ENCODE measurements around the gene PGBD2.
"Not testable (repeated sequence)": the region's sequence is repeated elsewhere in the genome, so short reads cannot be mapped to it uniquely, and the experiment has no call there.

Gene PGBD2

DNA sequence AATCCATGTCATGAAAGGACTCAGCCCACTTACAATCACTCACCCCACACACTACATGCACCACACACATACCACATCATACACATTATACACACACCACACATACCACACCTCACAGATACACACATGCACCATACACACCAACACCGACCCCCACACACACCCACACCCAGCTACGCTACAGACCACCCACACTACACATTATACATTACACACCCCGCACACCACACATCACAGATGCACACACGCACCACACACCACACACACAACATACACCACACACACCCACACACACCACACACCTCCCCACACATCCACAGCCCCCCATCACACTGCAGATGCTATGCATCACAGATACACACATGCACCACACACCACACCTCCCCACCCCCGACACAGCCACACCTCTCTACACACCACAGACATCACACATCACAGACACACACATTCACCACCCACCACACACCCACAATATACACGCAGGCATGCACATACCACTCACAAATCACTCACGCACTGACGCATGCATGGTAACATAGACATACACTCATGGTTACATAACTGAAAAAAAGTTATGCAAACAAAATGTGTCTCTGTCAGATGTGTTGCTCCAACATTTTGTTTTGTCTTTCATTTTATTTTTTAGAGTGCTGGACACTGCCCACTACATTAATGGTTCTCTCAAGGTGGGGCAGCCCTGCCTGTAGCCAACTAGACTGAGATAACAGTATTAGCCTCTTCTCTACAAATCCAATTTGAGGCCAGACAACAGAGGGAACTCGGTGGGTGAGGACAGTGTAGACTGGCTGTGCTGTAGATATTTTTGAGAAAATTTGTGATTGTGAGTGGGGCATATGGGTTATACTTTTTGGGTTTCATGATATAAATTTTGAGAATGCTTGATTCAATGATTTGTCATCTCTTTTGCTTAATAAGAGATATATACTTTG is 15.2 kb upstream of the PGBD2 start:
- DNase-seq, result no peak

DNA sequence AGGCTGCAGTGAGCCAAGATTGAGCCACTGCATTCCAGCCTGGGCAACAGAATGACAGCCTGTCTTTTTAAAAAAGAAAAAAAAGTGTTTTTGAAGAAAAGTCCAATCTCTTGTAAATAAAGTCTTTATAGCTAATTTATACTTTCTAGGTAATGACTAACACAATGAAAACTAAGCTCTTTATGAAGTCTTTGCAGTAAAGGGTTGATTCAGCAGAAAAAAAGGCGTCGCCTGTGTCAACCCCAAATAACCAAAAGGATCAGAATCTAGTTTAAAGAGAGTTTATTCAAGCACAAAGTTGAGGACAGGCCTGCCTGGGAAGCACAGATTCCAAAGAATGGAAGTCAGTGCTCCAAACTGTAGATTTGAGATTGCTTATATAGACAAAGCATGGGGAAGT is 14.3 kb upstream of the PGBD2 start:
- DNase-seq, result no peak

DNA sequence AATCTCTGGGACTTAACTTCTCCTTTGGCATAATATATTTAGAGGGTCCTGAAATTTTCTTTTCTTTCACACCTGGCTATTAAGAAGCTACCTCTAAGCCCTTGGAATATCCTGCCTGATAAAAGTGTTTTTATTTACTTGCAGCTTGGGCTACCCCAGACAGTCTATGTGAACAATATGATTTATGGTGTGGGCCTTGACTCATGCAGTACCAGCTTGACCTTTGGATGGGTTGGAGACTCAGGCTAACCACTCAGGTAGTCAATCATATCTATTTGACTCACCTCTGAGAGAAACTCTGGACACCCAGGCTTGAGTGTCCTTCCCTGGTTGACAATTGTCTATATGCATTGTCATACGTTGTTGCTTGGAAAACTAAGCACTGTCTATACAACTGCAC is 13.4 kb upstream of the PGBD2 start:
- no peak for DNase-seq

DNA sequence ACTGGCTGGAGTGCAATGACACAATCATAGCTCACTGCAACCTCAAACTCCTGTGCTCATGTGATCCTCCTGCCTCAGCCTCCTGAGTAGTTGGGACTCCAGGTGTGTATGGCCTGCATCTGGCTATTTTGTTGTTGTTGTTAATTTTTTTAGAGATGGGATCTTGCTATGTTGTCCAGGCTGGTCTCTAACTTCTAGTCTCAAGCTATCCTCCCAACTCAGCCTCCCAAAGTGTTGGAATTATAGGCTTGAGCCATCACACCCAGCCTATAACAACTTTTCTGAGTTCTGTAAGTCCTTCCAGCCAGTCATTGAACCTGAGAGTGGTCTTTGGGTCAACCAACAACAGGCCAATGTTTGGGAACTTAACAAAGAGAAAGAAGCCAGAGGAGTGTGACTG is 11.2 kb upstream of the PGBD2 start:
- DNase-seq, result no peak

DNA sequence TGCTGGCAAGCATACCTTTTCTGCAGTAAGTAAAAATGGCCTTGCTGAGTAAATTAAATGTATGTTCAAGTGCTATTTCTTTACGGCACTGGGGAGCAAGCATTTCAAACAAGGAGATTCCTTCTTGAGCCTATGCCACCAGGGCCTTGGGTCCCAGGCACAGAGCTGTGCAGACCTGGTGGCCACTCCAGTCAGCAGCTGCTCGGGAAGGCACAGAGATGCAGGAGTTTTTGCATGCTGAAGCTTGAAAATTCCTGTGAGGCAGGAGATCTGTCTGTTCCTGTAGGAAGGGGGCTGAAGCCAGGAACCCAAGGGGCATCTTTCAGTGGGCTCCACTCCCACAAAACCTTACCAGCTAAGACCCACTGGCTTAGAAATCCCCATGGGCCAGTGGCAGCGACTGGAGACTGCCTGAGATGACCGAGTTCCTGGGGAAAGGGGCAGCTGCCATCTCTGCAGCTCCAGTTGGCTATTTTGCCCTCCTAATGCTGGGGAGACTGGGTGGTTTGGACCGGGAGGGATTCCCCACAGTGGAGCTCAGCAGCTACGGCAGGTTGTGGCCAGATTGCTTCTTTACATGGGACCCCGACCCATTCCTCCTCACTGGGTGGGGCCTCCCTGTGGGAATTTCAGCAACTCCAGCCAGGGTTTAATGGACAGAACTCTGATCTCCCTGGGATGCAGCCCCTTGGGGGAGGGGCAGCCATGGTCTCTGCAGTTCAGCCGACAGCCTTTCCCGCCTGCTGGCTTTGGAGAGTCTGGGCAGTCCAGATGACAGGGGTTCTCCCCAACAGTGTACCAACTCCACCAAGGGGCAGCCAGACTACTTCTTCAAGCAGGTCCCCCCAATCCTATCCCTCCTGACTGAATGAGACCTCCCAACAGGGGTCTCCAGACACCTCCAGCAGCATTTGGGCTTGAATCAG is 8.4 kb upstream of the PGBD2 start:
- DNase-seq, result no peak

DNA sequence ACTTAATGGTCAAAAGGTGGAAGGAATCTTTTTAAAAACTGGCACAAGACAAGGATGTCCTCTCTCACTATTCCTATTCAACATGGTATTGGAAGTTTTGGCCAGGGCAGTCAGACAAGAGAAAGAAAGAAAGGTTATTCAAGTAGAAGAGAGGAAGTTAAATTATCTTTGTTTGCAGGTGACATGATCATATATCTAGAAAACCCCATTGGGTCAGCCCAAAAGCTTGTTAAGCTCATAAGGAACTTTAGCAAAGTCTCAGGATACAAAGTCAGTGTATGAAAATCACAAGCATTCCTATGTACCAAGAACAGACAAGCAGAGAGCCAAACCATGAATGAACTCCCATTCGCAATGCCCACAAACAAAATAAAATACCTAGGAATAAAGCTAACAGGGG is 5.4 kb upstream of the PGBD2 start:
- DNase-seq, result no peak

DNA sequence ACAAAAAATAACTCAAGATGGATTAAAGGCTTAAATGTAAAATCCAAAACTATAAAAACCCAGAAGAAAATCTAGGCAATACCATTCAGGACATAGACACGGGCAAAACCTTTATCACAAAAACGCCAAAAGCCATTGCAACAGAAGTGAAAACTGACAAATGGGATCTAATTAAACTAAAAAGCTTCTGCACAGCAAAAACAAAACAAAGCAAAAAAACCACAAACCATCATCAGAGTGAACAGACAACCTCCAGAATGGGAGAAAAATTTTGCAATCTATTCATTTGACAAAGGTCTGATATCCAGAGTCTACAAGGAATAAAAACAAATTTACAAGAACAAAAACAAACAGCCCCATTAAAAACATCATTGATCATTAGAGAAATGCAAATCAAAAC is 4.5 kb upstream of the PGBD2 start:
- no peak for DNase-seq

DNA sequence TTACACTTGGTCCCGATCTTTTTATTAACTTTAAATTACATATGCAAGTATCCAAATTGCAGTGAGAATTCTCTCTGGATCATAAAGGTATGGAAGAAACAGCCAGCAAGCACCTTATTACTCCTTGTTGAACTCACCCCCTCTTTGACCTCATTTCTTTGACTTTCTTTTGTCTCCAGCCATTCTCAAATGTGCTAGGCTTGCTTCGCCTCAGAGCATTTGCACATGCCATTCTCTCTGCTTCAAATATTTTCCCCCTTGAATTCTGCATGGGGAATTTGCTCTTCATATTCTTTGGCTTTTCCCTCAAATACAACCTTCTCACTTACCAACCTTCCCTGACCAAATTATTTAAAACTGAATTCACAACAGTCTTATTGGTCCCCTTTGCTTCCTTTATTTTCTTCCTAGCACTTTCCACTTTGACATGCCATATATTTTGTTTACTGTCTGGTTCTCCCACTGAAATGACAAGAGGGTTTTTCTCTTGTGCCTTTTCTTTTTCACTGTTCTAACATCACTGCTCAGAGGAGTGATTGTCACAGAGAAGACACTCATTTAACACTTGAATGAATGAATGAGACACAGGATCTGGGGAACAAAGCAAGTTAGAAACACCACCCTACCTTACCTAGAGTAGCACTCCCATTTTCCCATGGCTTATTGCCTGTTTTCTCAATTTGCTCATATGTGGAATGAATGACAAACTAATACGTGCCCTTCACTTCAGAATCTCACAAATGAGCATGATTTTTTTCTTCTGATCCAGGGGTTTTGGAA is 1.4 kb upstream of the PGBD2 start:
- DNase-seq, result no peak

DNA sequence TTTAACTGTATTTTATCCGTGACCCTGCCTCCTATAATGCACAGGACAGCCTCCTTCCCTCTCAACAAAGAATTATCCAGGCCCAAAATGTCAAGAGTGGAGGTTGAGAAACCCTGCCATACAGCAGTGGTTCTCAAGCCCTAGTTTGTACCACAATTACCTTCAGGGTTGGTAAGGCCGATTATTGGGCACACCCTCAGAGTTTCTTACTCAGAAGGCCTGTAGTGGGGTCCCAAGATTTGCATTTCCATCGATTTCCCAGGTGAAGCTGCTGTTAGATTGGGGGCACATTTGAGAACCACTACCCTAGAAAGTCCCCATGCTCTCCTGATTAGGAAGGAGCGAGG is 400 bp upstream of the PGBD2 start:
- DNase-seq, result no peak

DNA sequence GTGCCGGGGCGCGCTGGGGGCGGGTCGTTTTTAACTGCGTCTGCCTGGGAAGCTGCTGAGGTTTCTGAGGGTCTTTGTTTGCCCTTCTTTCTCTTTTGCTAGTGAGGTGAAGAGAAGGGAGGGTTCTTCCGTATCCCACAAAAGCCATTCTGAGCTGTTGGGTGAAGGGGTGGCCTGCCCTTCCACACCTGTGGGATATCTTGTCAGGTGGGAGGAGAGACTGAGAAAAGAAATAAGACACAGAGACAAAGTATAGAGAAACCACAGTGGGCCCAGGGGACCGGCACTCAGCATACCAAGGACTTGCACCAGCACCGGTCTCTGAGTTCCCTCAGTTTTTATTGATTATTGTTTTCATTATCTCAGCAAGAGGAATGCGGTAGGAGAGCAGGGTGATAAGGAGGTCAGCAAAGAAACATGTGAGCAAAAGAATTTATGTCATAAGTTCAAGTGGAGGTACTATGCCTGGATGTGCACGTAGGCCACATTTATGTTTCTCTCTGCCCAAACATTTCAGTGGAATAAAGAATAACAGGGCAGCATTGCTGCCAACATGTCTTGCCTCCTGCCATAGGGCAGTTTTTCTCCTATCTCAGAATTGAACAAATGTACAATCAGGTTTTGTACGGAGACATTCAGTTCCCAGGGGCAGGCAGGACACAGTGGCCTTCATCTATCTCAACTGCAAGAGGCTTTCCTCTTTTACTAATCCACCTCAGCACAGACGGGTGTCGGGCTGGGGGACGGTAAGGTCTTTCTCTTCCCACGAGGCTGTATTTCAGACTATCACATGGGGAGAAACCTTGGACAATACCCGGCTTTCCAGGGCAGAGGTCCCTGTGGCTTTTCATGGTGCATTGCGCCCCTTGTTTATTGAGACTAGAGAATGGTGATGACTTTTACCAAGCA is 972 bp downstream of the PGBD2 start:
- DNase-seq, result peak in 1 of 2 experiments; percentile 42

DNA sequence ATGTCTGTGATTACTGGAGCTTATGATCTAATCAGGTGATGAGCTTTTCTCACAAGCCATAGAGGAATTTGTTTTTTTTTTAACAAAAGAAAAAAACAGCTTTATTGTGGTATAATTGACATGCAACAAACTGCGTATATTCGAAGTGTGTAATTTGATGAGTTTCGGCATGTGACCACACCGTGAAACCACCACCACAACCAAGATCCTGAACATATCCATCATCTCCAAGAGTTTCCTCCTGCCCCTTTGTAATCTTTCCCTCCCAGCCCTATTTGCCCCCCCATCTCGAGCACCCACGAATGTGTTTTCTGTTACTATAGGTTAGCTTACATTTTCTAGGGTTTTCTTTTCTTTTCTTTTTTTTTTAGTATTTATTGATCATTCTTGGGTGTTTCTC is 4.7 kb downstream of the PGBD2 start:
- DNase-seq, result no peak

DNA sequence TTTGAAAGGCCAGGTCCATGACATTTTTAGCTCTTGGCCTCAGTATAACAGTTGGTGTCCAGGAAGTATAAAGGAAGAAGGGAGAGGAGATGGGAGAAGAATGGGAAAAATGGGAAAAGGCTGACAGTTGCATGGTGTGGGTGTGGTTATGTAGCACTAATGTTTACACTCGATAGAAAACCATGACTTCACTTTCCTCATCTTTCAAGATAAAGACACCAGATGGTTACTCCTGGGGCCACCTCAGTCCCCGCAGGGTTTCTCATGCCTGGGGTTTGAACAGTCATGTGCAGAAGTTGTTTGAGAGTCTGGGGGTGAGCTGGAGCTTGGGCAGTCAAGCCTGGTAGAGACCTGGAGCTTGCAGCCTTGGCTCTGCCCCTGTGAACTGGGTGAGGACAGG is 7.9 kb downstream of the PGBD2 start:
- no peak for DNase-seq

DNA sequence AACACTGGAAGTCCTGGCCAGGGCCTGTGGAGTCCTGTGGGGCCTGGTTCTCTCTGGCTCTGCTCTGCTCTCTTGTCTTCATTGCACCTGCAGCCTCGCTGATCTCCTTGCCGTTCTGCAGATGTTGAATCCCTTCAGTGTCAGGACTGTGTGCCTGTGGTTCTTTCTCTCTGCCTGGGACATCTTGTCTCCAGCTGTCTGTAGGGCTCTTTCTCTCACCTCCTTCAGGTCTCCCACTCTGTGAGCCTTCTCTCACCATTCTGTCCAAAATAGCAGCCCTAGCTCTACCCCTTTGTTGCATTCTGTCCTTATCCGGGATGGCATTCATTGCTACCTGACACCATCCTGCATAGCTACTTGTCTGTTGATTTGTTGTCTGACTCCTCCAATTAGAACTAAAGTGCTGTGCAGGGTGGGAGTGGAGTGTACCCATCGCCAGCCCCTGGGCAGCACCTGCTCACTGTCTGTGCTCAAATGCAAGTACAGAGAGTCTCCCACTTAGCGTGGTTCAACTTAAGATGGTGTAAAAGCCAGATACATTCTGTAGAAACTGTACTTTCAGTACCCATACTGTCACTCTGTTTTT is 8.9 kb downstream of the PGBD2 start:
- DNase-seq, result no peak

DNA sequence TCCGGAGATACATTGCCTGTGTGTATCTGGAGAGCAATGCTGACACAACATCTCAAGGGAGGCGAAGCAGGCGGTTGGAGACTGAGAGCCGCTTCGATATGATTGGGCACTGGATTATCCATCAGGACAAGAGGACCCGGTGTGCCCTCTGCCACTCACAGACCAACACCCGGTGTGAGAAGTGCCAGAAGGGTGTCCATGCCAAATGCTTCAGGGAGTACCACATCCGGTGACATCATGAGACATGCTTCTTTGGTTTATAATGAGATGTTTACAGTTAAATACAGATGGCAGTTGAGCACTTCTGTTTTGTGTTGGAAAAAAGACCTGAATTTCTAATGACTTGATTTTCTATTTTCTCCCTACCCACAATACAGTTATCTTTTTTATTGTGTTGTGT is 12.1 kb downstream of the PGBD2 start:
- no peak for DNase-seq

DNA sequence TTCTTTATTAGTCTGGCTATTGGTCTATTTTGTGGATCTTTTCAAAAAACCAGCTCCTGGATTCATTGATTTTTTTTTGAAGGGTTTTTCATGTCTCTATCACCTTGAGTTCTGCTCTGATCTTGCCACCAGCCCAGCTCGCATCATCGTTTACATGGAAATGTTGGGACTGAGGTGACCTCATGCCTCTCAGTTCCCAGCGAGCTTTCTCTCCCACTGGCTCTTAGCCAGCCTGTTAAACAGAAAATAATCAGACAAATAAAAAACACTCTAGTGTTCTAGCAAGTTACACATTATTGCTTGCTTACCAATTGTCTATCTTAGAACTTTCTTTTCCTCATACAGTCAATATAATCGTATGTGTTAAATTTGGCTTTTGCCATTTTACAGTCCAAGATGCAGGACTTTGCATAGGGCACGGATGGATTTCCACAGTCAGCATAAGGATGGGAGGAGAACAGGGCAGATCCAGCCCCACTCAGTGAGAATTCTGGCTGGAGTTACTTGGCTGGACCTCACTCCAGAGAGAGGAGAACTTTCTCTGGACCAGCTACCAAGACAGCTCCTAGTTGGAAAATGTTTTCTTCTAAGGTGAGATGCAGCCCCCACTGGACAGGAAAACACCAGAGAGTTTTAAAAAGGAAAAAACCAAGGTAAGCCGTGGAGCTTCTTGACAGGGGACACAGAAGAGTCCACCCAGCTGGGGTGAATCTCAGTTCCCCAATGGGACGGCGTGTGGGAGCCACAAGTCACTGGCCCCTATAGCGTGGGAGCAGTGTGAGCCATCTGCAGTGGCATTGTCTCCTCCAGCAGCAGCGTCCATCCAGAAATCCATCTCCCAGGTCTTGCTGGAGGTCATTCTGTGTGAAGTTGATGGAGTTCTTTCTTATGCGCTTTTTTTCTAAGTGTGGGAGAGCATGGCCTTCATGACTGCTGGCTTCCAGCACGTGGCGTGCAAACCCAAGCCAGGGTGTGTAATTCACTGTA is 17.6 kb downstream of the PGBD2 start:
- DNase-seq, result no peak

DNA sequence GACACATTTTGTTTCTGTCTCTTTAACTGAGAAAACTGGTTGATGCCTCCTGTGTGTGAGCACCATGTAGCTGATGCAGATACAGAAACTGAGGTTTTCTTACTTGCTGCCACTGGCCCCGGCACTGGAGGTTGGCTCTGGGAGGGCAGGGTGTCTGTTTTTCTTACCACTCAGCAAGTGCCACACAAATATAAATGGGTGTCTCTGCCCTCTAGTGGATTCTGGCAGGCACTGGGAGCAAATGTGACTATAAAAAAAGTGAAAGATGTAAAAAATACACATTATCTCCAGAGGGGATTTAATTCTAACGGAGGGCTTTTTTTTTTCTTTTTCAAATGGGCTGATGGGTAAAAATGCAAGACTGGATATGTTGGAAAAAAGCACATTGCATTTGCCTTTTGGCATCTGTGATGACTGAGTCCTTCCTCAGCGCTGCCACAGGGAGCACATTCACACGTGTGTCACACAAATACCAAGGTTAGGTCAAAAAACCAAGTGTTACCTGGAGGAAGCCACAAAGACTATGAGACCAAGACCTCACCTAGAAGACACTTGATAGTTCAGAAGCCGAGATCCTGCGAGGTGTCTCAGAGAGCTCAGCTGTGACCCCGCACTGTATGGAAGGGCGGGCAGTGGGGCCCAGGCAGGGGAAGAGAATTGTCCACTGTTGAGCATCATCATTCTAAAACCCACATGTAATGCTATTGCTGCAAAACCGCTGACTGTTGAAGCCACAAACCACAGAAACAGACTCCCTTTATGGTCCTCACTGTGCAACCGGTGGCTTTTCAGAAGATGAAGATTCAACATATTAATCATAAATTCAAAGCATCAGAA is 18.9 kb downstream of the PGBD2 start:
- DNase-seq, result peak; percentile 31 to 85

DNA sequence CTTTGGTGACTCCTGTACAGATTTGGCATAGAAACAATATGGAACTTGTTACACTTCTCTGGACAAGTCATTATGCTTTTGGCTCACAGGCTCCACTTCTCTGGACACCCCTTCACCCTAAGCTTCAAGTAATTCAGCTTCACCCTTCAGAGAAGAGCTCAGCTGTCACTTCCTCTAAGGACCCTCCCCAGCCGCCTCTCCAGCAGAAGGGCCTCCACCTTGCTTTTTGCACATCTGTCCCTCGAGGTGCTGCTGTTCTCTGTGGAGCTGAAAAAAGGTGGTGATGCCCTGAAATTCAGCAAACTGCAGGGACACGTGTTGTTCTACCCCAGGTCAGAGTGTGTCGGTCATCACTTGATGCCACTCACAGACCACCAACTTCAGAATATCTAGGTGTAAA is 19.8 kb downstream of the PGBD2 start:
- DNase-seq, result not testable (repeated sequence)

DNA sequence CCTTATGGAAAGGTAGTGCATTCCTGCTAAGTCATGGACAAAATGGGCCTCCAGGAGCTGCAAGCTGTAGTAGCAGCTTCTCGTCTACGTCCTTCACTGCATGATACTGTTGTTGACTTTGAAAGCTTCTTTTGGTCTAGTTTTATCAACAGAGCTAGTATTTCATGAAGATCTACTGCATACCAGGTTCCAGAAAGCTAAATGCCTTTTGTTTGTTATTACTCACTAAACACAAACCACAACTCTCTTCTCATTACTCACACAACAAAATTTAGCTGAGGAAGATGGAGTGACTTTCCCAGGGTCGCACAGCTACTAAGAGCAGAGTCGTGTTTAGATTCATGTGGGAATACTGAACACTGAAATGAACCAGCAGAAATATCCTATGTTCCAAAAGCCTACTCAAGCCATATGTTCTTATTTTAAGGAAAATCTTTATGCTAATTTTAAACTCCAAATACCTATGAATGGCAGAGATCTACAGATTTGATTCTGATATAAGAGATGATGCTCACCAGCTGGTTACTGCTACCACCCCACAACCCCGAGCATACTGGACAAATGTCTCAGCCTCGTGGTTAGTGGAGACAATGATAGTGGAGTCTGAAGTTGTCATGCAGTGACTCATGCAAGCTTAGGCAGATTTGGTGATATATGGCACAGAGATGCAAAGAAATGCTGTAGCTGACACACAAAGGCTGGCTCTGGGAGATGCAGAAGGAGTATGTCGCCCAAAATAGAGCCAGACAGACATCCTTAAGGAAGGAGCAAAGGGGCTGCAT is 20.6 kb downstream of the PGBD2 start:
- no peak for DNase-seq

DNA sequence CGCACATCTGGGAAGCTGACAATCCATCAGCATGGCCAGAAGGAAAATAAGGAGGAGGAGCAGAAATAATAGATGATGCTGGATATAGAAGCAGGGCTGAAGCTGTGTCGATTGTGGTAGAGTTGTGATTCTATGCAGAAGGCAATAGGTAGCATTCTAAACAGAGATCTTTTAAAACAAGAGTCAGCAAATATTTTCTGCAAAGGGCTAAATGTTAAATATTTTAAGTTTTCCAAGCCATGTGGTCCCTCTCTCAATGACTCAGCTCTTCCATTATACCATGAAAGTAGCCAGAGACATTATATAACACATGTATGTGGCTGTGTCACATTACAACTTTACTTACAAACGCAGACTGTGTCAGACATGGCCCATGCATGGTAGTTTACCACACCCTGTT is 21.2 kb downstream of the PGBD2 start:
- not testable (repeated sequence) for DNase-seq

Measured in SW 1271 (cell line).